Activated CD8-positive, alpha-beta T cell treated with anti-CD3 and anti-CD28 coated beads for 36 hours (primary cell): Measurements from ENCODE around the gene LCP2. TPM values are rescaled to one million over a fixed set of nuclear protein-coding genes. Genes with fewer than 3 reads are reported as not detected.

Source experiments
- ATAC-seq: fragments of 200-7000 bp; cut with Tn5 transposase; one replicate; pipeline ENCODE4 v1.10.0; 2021; ENCODE audit warnings: mild to moderate bottlenecking, moderate library complexity
- CTCF ChIA-PET: fragments of 350-600 bp; sonication (Branson Sonifier 250); formaldehyde crosslinking; loops from one replicate; lab custom pipeline; 2021; ENCODE audit warnings: antibody characterized with exemption; lab: Charles Lee
- POLR2A ChIA-PET: fragments of 350-600 bp; sonication (Branson Sonifier 250); formaldehyde crosslinking; loops from one replicate; lab custom pipeline; 2021; ENCODE audit warnings: antibody characterized with exemption; lab: Charles Lee
- DNase-seq: peaks from one replicate; pipeline ENCODE4 v3.0.0-alpha.2; 2020
- H3K27ac Mint-ChIP-seq: one replicate; pipeline ENCODE4 v1.8.0; 2021; ENCODE audit warnings: mild to moderate bottlenecking, mixed read lengths
- H3K27me3 Mint-ChIP-seq: one replicate; pipeline ENCODE4 v1.8.0; 2021; ENCODE audit warnings: mixed read lengths
- H3K36me3 Mint-ChIP-seq: one replicate; pipeline ENCODE4 v1.8.0; 2021; ENCODE audit warnings: low read depth, mixed read lengths
- H3K4me1 Mint-ChIP-seq: one replicate; pipeline ENCODE4 v1.8.0; 2021; ENCODE audit warnings: low read depth, mixed read lengths
- H3K4me3 Mint-ChIP-seq: one replicate; pipeline ENCODE4 v1.8.0; 2021; ENCODE audit warnings: mild to moderate bottlenecking, moderate library complexity, mixed read lengths
- H3K9me3 Mint-ChIP-seq: one replicate; pipeline ENCODE4 v1.8.0; 2021; ENCODE audit warnings: mixed read lengths
- intact Hi-C: fragments of 100-400 bp; cut with micrococcal nuclease; formaldehyde crosslinking; loops from one replicate; pipeline ENCODE4 v1.10.0; 2022
- total RNA-seq, 2 experiments: library from RNA; stranded (reverse); gene quantifications; one replicate each; pipeline ENCODE4 v1.2.3, GENCODE V29; 2021
- TF ChIP-seq, protein P1 (sequence below): fragments of 200-600 bp; IDR thresholded peaks from one replicate; pipeline ENCODE4 v1.8.0; 2022; ENCODE audit warnings: antibody characterized with exemption, mild to moderate bottlenecking

Gene LCP2
- total RNA-seq, 2 experiments from 2014 or later, result 243 to 259 TPM

GRCh38 chr5:170290498-170290897, 7.1 kb downstream of the LCP2 start:
- DNase-seq (peak; percentile 48), ATAC-seq (no peak)
- ChIA-PET POLR2A (interaction anchor here (0.8 to 21.9 kb wide), 9 partner anchors 11 to 43 kb away, joined by 3 to 470 read pairs (median 8); no protein-coding TSS in a partner anchor), CTCF (interaction anchor here (1.0 to 19.3 kb wide), 6 partner anchors 10 to 64 kb away, joined by 4 to 204 read pairs (median 118); partner anchors contain the start of gene LCP2)
- Mint-ChIP-seq H3K9me3 (no peaks in the 10 kb centered on the region), H3K4me3 (peak overlapping the region; percentile 97), H3K27me3 (no peaks in the 10 kb centered on the region), H3K36me3 (peaks cover 100% of the 10 kb centered on the region), H3K27ac (peak overlapping the region; percentile 96), H3K4me1 (peaks cover 85% of the 10 kb centered on the region)
- TF ChIP-seq, protein P1, sequence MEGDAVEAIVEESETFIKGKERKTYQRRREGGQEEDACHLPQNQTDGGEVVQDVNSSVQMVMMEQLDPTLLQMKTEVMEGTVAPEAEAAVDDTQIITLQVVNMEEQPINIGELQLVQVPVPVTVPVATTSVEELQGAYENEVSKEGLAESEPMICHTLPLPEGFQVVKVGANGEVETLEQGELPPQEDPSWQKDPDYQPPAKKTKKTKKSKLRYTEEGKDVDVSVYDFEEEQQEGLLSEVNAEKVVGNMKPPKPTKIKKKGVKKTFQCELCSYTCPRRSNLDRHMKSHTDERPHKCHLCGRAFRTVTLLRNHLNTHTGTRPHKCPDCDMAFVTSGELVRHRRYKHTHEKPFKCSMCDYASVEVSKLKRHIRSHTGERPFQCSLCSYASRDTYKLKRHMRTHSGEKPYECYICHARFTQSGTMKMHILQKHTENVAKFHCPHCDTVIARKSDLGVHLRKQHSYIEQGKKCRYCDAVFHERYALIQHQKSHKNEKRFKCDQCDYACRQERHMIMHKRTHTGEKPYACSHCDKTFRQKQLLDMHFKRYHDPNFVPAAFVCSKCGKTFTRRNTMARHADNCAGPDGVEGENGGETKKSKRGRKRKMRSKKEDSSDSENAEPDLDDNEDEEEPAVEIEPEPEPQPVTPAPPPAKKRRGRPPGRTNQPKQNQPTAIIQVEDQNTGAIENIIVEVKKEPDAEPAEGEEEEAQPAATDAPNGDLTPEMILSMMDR, result no peak
- intact Hi-C loops, result no loop called here

DNA sequence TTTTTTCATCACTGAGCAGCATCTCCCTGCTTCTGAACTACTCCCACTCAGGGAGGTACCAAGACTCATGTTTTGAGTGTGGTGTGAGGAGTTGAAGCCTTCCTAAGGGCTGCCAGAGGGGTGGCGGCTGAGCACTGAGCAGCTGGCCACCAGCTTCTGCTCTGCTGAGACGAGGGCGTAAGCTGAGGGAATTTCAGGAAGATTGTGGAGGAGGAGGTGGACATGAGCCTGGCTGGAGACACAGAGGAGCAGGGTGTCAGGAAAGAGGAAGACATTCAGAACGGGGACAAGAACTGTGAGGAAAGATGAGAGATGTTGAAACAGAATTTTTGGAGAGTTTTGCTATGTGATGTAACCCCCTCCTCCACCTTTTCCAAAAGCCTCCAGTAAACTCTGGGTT, 7.8 kb downstream of the LCP2 start:
- TF ChIP-seq, protein P1, result no peak
- peaks cover 100% of the 10 kb centered on the region for H3K36me3 Mint-ChIP-seq
- H3K4me1 Mint-ChIP-seq, result peaks cover 92% of the 10 kb centered on the region
- DNase-seq (no peak), ATAC-seq (no peak)
- POLR2A ChIA-PET, result interaction anchor here (0.8 to 21.9 kb wide), 6 partner anchors 8 to 44 kb away, joined by 3 to 470 read pairs (median 30); partner anchors contain the start of gene LCP2
- H3K9me3 Mint-ChIP-seq, result no peaks in the 10 kb centered on the region
- intact Hi-C loops, result no loop called here
- CTCF ChIA-PET, result interaction anchor here (0.9 to 13.7 kb wide), 7 partner anchors 10 to 49 kb away, joined by 3 to 180 read pairs (median 7); partner anchors contain the start of gene LCP2
- H3K27ac Mint-ChIP-seq, result peak overlapping the region; percentile 96
- H3K27me3 Mint-ChIP-seq, result no peaks in the 10 kb centered on the region
- peak overlapping the region; percentile 97 for H3K4me3 Mint-ChIP-seq

GRCh38 chr5:170289121-170289520, 8.5 kb downstream of the LCP2 start:
- Mint-ChIP-seq H3K36me3 (peaks cover 100% of the 10 kb centered on the region), H3K27me3 (no peaks in the 10 kb centered on the region), H3K4me3 (peak overlapping the region; percentile 97), H3K27ac (peak overlapping the region; percentile 96), H3K4me1 (peaks cover 98% of the 10 kb centered on the region), H3K9me3 (no peaks in the 10 kb centered on the region)
- POLR2A ChIA-PET, result interaction anchor here (1.3 to 21.9 kb wide), 7 partner anchors 9 to 45 kb away, joined by 3 to 470 read pairs (median 21); partner anchors contain the start of gene LCP2
- no peak for ATAC-seq
- TF ChIP-seq, protein P1, result no peak
- CTCF ChIA-PET, result interaction anchor here (0.7 to 13.7 kb wide), 9 partner anchors 10 to 63 kb away, joined by 3 to 180 read pairs (median 5); partner anchors contain the start of gene LCP2
- peak; percentile 29 for DNase-seq
- intact Hi-C loops, result no loop called here

- intact Hi-C loops, result no loop called here
- ChIA-PET POLR2A (interaction anchor here (1.3 to 21.9 kb wide), 6 partner anchors 9 to 45 kb away, joined by 3 to 470 read pairs (median 30); partner anchors contain the start of gene LCP2), CTCF (interaction anchor here (0.7 to 13.7 kb wide), 8 partner anchors 9 to 62 kb away, joined by 3 to 180 read pairs (median 6); partner anchors contain the start of gene LCP2)
- peaks cover 100% of the 10 kb centered on the region for H3K4me1 Mint-ChIP-seq
- ATAC-seq (no peak), DNase-seq (no peak)
- H3K4me3 Mint-ChIP-seq, result peak overlapping the region; percentile 97
- H3K9me3 Mint-ChIP-seq, result no peaks in the 10 kb centered on the region
- TF ChIP-seq, protein P1, result no peak
- H3K27ac Mint-ChIP-seq, result peak overlapping the region; percentile 96
- no peaks in the 10 kb centered on the region for H3K27me3 Mint-ChIP-seq
- peaks cover 99% of the 10 kb centered on the region for H3K36me3 Mint-ChIP-seq
Measured at GRCh38 chr5:170288551-170288950, 9.0 kb downstream of the LCP2 start.

DNA sequence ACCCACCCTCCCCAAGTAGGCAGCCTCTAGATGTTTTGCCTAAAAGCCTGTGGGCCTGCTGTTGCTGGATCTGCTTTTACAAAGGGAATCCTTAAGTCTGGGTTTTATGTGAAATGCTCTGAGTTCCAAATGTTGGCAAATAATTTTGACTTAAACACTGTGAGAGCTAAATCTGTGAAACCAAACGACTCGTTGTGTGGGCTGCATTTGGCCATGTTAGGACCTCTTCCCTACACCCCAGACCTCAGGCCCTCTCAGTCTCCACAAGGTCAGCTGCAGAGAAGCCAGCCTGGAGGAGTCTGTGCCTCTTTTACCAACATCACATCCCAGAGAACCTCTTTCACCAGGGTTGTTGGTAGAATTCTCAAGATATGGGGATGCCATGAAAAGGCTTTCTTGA, 9.4 kb downstream of the LCP2 start:
- CTCF ChIA-PET, result interaction anchor here (0.7 to 8.3 kb wide), 9 partner anchors 10 to 62 kb away, joined by 3 to 51 read pairs (median 5); partner anchors contain the start of gene LCP2
- ATAC-seq, result no peak
- POLR2A ChIA-PET, result interaction anchor here (1.0 to 21.9 kb wide), 9 partner anchors 10 to 50 kb away, joined by 3 to 470 read pairs (median 6); partner anchors contain the start of gene LCP2
- H3K9me3 Mint-ChIP-seq, result no peaks in the 10 kb centered on the region
- no peaks in the 10 kb centered on the region for H3K27me3 Mint-ChIP-seq
- no peak for DNase-seq
- peak overlapping the region; percentile 97 for H3K4me3 Mint-ChIP-seq
- intact Hi-C loops, result no loop called here
- TF ChIP-seq, protein P1, result no peak
- H3K4me1 Mint-ChIP-seq, result peaks cover 100% of the 10 kb centered on the region
- H3K36me3 Mint-ChIP-seq, result peaks cover 99% of the 10 kb centered on the region
- H3K27ac Mint-ChIP-seq, result peak overlapping the region; percentile 96
